SU-DHL-6 (cell line): Measurements from ENCODE around the gene UNC119.

Source experiments
- EZH2phosphoT487 ChIP-seq: fragments of 200-600 bp; sonication (generic), shearing (Covaris generic); conservative IDR thresholded peaks from 2 replicates; pipeline ENCODE4 v1.6.1; 2018; ENCODE audit warnings: mild to moderate bottlenecking, antibody characterized with exemption, low read length, moderate library complexity, mixed read lengths
- TF ChIP-seq, protein P1 (sequence below): fragments of 200-600 bp; sonication (generic); IDR thresholded peaks from one replicate; pipeline ENCODE4 v1.5.1; 2017; ENCODE audit warnings: antibody characterized with exemption, mild to moderate bottlenecking, low read length, moderate library complexity; ENCODE audit not compliant: insufficient read depth, poor library complexity, severe bottlenecking

- TF ChIP-seq, protein P1, sequence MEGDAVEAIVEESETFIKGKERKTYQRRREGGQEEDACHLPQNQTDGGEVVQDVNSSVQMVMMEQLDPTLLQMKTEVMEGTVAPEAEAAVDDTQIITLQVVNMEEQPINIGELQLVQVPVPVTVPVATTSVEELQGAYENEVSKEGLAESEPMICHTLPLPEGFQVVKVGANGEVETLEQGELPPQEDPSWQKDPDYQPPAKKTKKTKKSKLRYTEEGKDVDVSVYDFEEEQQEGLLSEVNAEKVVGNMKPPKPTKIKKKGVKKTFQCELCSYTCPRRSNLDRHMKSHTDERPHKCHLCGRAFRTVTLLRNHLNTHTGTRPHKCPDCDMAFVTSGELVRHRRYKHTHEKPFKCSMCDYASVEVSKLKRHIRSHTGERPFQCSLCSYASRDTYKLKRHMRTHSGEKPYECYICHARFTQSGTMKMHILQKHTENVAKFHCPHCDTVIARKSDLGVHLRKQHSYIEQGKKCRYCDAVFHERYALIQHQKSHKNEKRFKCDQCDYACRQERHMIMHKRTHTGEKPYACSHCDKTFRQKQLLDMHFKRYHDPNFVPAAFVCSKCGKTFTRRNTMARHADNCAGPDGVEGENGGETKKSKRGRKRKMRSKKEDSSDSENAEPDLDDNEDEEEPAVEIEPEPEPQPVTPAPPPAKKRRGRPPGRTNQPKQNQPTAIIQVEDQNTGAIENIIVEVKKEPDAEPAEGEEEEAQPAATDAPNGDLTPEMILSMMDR: no peak
- no peak for TF ChIP-seq EZH2phosphoT487
Measured at GRCh38 chr17:28563475-28563874, 11.1 kb upstream of the UNC119 start.
